ENCODE measurements around the gene MAP4K5.
"Not testable (repeated sequence)": the region's sequence is repeated elsewhere in the genome, so short reads cannot be mapped to it uniquely, and the experiment has no call there.

MAP4K5 gene

GRCh38 chr14:50532502-50533240 lies at the start of gene MAP4K5:
Gene MAP4K5, minus strand, starts transcription at chr14:50532569. Its CDS starts 520 bp downstream, at chr14:50532049.
- DNase-seq (ENCODE audit: low read depth) = peak; percentile 81

- no peak for DNase-seq (ENCODE audit: low read depth)
Observed at GRCh38 chr14:50578433-50578832, 46.1 kb upstream of the MAP4K5 start.

- DNase-seq (ENCODE audit: low read depth) = no peak
Observed at GRCh38 chr14:50577982-50578381, 45.6 kb upstream of the MAP4K5 start.

GRCh38 chr14:50575769-50576168 lies 43.4 kb upstream of the MAP4K5 start:
- DNase-seq (ENCODE audit: low read depth) = no peak

GRCh38 chr14:50573862-50574261 lies 41.5 kb upstream of the MAP4K5 start:
- no peak for DNase-seq (ENCODE audit: low read depth)

- DNase-seq (ENCODE audit: low read depth) = no peak
Observed at GRCh38 chr14:50569714-50570274, 37.4 kb upstream of the MAP4K5 start.

- DNase-seq (ENCODE audit: low read depth) = no peak
Observed at GRCh38 chr14:50562841-50563240, 30.5 kb upstream of the MAP4K5 start.

- peak; percentile 48 for DNase-seq (ENCODE audit: low read depth)
Observed at GRCh38 chr14:50560931-50561285, 28.5 kb upstream of the MAP4K5 start.

- DNase-seq (ENCODE audit: low read depth) = peak; percentile 19
Observed at GRCh38 chr14:50559990-50560930, 27.9 kb upstream of the MAP4K5 start, which contains the start of gene ATL1. Gene ATL1, plus strand, starts transcription at chr14:50560145. Its CDS starts 121 bp downstream, at chr14:50560266.

- DNase-seq (ENCODE audit: low read depth) = not testable (repeated sequence)
Observed at GRCh38 chr14:50552796-50553195, 20.4 kb upstream of the MAP4K5 start.

GRCh38 chr14:50551877-50552276 lies 19.5 kb upstream of the MAP4K5 start:
- no peak for DNase-seq (ENCODE audit: low read depth)

- DNase-seq (ENCODE audit: low read depth) = no peak
Observed at GRCh38 chr14:50550294-50550693, 17.9 kb upstream of the MAP4K5 start.

GRCh38 chr14:50545618-50546017 lies 13.2 kb upstream of the MAP4K5 start:
- DNase-seq (ENCODE audit: low read depth) = no peak

GRCh38 chr14:50544911-50545310 lies 12.5 kb upstream of the MAP4K5 start:
- no peak for DNase-seq (ENCODE audit: low read depth)

- peak; percentile 23 for DNase-seq (ENCODE audit: low read depth)
Observed at GRCh38 chr14:50542941-50543418, 10.6 kb upstream of the MAP4K5 start.

GRCh38 chr14:50541159-50541567 lies 8.8 kb upstream of the MAP4K5 start:
- no peak for DNase-seq (ENCODE audit: low read depth)

- no peak for DNase-seq (ENCODE audit: low read depth)
Observed at GRCh38 chr14:50539051-50539450, 6.7 kb upstream of the MAP4K5 start.

GRCh38 chr14:50538034-50538433 lies 5.7 kb upstream of the MAP4K5 start:
- not testable (repeated sequence) for DNase-seq (ENCODE audit: low read depth)

GRCh38 chr14:50534997-50535396 lies 2.6 kb upstream of the MAP4K5 start:
- no peak for DNase-seq (ENCODE audit: low read depth)

GRCh38 chr14:50534416-50534815 lies 2.0 kb upstream of the MAP4K5 start:
- no peak for DNase-seq (ENCODE audit: low read depth)

GRCh38 chr14:50533806-50534205 lies 1.4 kb upstream of the MAP4K5 start:
- DNase-seq (ENCODE audit: low read depth) = no peak

GRCh38 chr14:50533241-50533705 lies 904 bp upstream of the MAP4K5 start:
- no peak for DNase-seq (ENCODE audit: low read depth)
